Measurements from ENCODE around the gene ETV7.
A peak's percentile ranks its signal among the peaks of the same experiment; 100 is the strongest.

DNA sequence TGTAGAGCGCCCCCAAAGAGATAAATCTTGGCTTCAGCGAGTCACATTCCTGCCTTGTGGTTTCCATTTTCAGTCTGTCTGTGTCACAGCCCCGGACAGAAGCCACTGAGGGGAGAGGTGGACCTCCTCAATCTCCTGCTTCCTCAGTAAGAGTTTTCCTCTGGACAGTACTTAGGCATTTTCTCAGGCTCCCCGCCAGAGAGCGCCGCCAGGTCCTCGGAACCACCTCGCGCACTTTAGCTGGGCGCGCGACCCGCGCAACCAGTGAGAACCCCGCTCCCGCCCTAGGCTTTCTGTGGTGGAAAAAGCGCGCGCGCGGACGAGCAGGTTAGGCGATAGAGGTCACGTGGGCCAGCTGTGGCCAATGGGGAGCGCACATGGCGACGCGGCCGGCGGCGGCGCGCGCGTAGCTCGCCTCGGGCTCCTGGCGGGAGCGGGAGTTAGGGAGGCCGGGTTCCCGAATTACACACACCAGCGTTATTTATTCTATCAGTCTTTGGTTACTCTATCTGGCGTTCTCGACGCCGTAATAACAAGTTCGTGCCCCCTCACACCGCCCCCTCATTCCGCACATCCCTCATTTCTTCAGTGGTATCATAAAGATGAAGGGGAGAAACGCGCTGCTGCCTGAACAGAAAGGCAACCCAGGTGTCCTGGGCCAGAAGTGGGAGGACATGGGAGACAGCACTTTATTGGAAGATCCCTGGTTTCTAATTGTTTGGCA, 35.8 kb upstream of the ETV7 start:
- TF ChIP-seq CTCF (IDR thresholded peaks at IDR 0.05): peak; percentile 29 to 57 (median 51)
- TF ChIP-seq POLR2A (IDR thresholded peaks at IDR 0.05): peak; percentile 70 to 80
- no peak for TF ChIP-seq EP300 (IDR thresholded peaks at IDR 0.05)

Data from sigmoid colon (tissue), 4 donors.